ENCODE results near the gene GRAP2. TPM values are rescaled to one million over a fixed set of nuclear protein-coding genes. Genes with fewer than 3 reads are reported as not detected.

Gene GRAP2
- total and polyA plus RNA-seq, 2 of the 4 experiments (the other 2 are of a cell fraction): not detected

DNA sequence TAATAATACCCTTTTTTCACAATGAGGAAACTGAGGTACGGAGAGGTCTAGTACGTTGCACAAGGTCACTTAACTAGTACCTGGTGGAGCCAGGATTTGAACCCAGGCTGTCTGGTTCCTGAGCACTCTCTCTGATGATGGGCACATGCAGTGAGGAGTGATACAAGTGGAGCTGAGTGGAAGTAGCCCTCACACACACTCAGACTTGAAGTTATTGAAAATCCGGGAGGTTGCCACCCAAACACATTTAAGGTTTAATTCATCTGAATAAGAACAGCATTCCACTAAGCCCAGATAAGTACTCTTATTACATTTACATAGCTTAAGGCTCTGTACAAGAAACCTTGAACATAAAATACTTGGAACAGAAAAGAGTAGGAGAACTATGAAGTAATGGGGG is 4.8 kb downstream of the GRAP2 start:
- Histone ChIP-seq H3K4me1 (ENCODE audit: control insufficient read depth, insufficient read depth, low read length) (no peaks in the 10 kb centered on the region), H3K27ac (ENCODE audit: insufficient read depth, low read length) (no peak overlapping the region), H2BK20ac (ENCODE audit: low read depth, low read length) (no peak overlapping the region), H3K4me2 (ENCODE audit: low read depth, low read length) (no peak overlapping the region), H3K27me3 (ENCODE audit: control insufficient read depth, insufficient read depth, low read length) (peaks cover 42% of the 10 kb centered on the region), H4K8ac (ENCODE audit: low read depth in 2 of 2, low read length in 2 of 2) (no peak overlapping the region), H2AK9ac (replicated peaks; ENCODE audit: low read depth, low read length, poor library complexity) (no peak overlapping the region), H4K91ac (ENCODE audit: insufficient read depth, low read depth, low read length) (no peak overlapping the region), H2BK5ac (ENCODE audit: low read depth, low read length, poor library complexity, severe bottlenecking) (no peak overlapping the region), H3K79me1 (ENCODE audit: low read depth in 1 of 2, low read length in 2 of 2) (no peaks in the 10 kb centered on the region), H2BK15ac (ENCODE audit: low read depth, low read length) (no peak overlapping the region), H2AK5ac (ENCODE audit: low read depth, low read length) (no peak overlapping the region), H3K36me3 (ENCODE audit: control insufficient read depth, insufficient read depth, low read length) (no peaks in the 10 kb centered on the region), H3K9ac (ENCODE audit: low read depth, low read length) (no peak overlapping the region), H3K9me1 (ENCODE audit: insufficient read depth, low read length) (no peaks in the 10 kb centered on the region), H2AFZ (replicated peaks; ENCODE audit: low read length, poor library complexity) (no peak overlapping the region), H3K9me3 (ENCODE audit: control insufficient read depth, insufficient read depth, low read length) (no peaks in the 10 kb centered on the region), H4K20me1 (ENCODE audit: insufficient read depth, low read length) (no peaks in the 10 kb centered on the region), H3K4me3 (ENCODE audit: insufficient read depth, low read depth, low read length) (no peak overlapping the region), H3K56ac (ENCODE audit: extremely low read depth, insufficient read depth, low read length) (no peak overlapping the region), H2BK120ac (ENCODE audit: low read depth, low read length) (no peak overlapping the region), H3K18ac (ENCODE audit: low read depth, low read length) (no peak overlapping the region), H3K23ac (ENCODE audit: low read depth, low read length) (no peak overlapping the region), H3K4ac (ENCODE audit: low read depth, low read length) (no peak overlapping the region), H4K5ac (ENCODE audit: low read depth, low read length) (no peak overlapping the region), H3K14ac (replicated peaks; ENCODE audit: low read depth, low read length) (no peak overlapping the region)
- intact Hi-C loops (cut with micrococcal nuclease) (no loop called here), dilution Hi-C loops (cut with HindIII; ENCODE audit: low sequenced_read_pairs, unreplicated experiment) (no loop called here), in situ Hi-C loops (cut with MboI; ENCODE audit: low sequenced_read_pairs) (no loop called here)
- no TSS peak for BruUV-seq (replicated peaks)
- ChIA-PET POLR2A (ENCODE audit: unreplicated experiment) (no interaction called here), CTCF (no interaction called here)
- TF ChIP-seq RAD21 (IDR thresholded peaks at IDR 0.05; ENCODE audit: low read length) (no peak), FOS (IDR thresholded peaks at IDR 0.05; ENCODE audit: low read depth, low read length) (no peak), MAZ (IDR thresholded peaks at IDR 0.05; ENCODE audit: borderline replicate concordance, low read depth, low read length) (no peak), MAFK (IDR thresholded peaks at IDR 0.05; ENCODE audit: low read depth, low read length) (no peak), RFX5 (IDR thresholded peaks at IDR 0.05; ENCODE audit: low read depth, low read length) (no peak), POLR2A (IDR thresholded peaks at IDR 0.05; ENCODE audit: low read depth, low read length) (no peak)
- TF ChIP-seq, protein P1, sequence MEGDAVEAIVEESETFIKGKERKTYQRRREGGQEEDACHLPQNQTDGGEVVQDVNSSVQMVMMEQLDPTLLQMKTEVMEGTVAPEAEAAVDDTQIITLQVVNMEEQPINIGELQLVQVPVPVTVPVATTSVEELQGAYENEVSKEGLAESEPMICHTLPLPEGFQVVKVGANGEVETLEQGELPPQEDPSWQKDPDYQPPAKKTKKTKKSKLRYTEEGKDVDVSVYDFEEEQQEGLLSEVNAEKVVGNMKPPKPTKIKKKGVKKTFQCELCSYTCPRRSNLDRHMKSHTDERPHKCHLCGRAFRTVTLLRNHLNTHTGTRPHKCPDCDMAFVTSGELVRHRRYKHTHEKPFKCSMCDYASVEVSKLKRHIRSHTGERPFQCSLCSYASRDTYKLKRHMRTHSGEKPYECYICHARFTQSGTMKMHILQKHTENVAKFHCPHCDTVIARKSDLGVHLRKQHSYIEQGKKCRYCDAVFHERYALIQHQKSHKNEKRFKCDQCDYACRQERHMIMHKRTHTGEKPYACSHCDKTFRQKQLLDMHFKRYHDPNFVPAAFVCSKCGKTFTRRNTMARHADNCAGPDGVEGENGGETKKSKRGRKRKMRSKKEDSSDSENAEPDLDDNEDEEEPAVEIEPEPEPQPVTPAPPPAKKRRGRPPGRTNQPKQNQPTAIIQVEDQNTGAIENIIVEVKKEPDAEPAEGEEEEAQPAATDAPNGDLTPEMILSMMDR (conservative IDR thresholded peaks at IDR 0.05; ENCODE audit: low read depth, low read length): no peak
- ATAC-seq (ENCODE audit: low read depth) (no peak), DNase-seq (no peak)
- WGBS, 2 experiments (ENCODE audit: extremely low coverage in 2 of 2, insufficient read length in 1 of 2): no CpG with 5 or more reads among the region's 3 CpGs
